GM12872 (cell line): ENCODE data around the gene FTO.

Experiments used
- TF ChIP-seq, protein P1 (sequence below): IDR thresholded peaks from 3 replicates; pipeline ENCODE4 v1.5.1; 2011; ENCODE audit warnings: low read depth, mild to moderate bottlenecking, low read length, moderate library complexity; ENCODE audit not compliant: insufficient read depth

FTO gene

GRCh38 chr16:53809088-53809932, 105.4 kb downstream of the FTO start:
- TF ChIP-seq, protein P1, sequence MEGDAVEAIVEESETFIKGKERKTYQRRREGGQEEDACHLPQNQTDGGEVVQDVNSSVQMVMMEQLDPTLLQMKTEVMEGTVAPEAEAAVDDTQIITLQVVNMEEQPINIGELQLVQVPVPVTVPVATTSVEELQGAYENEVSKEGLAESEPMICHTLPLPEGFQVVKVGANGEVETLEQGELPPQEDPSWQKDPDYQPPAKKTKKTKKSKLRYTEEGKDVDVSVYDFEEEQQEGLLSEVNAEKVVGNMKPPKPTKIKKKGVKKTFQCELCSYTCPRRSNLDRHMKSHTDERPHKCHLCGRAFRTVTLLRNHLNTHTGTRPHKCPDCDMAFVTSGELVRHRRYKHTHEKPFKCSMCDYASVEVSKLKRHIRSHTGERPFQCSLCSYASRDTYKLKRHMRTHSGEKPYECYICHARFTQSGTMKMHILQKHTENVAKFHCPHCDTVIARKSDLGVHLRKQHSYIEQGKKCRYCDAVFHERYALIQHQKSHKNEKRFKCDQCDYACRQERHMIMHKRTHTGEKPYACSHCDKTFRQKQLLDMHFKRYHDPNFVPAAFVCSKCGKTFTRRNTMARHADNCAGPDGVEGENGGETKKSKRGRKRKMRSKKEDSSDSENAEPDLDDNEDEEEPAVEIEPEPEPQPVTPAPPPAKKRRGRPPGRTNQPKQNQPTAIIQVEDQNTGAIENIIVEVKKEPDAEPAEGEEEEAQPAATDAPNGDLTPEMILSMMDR, result no peak

- TF ChIP-seq, protein P1, result no peak
Measured at GRCh38 chr16:53812914-53813313, 109.0 kb downstream of the FTO start.

- TF ChIP-seq, protein P1, result no peak
Measured at GRCh38 chr16:53814801-53815200, 110.8 kb downstream of the FTO start.

GRCh38 chr16:53816211-53816836, 112.4 kb downstream of the FTO start:
- TF ChIP-seq, protein P1, result no peak

DNA sequence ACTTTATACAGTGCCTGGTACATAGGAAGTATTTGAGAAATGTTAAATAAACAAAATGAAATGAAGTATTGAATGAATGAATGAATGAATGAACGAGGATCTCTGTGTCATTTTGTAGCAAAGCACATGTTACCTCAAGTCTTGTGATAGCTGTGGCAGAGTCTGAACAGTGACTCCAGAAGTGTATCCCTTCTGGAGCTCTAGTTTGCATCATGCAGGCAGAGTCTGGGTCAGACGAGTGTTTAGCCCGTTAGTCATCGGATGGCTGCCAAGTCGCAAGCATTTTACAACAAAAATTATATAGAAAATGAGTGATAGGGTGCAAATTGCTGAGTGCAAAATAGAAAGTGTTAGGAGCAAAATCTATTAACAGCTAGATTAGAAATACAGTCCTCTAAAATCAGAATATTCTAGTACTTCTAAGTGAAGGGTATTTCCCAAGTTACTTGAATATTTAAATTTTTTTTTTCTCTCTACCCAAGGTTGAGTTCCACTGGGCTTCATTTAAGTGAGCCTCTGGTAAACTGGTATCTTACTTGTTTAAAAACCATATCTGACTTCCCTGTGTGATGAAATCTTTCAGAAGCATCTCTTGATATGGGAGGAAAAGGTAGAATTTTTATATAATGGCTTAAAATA, 113.3 kb downstream of the FTO start:
- TF ChIP-seq, protein P1, result no peak

- TF ChIP-seq, protein P1, result no peak
Measured at GRCh38 chr16:53817812-53818550, 114.0 kb downstream of the FTO start.

DNA sequence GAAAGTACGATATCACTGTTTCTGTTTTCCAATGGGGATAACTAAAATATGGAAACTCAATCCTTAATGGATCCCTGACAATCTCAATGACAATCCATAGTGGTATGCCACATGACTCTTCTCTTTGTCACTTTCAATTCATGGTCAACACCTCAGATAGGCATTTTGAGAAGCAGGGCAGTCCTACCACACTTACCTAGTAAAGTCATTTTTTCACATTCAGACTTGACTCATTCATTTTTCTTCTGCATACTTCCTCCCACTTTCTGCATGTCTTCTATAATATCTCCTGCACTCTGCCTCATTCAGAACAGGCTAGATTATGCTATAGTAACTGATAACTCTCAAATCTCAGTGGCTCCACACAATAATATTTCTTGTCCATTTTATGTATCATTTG, 117.5 kb downstream of the FTO start:
- TF ChIP-seq, protein P1, result no peak
